ENCODE results near the gene MLLT10. TPM values are rescaled to one million over a fixed set of nuclear protein-coding genes. Genes with fewer than 3 reads are reported as not detected.

The MLLT10 gene
- 7.9 TPM in 2 replicates for total RNA-seq (2014; rRNA removed; shearing (Covaris generic))

GRCh38 chr10:21533467-21534279, at the start of gene MLLT10:
MLLT10 (plus strand) TSS chr10:21534232; CDS start chr10:21534645, 413 bp downstream.
- peak; percentile 90 for DNase-seq (ENCODE audit: low spot score)

- no peak for DNase-seq (ENCODE audit: low spot score)
These were observed 46.4 kb upstream of the MLLT10 start for GRCh38 chr10:21487416-21488180.

- no peak for DNase-seq (ENCODE audit: low spot score)
These were observed 45.6 kb upstream of the MLLT10 start for GRCh38 chr10:21488246-21488956.

GRCh38 chr10:21488957-21489446, 45.0 kb upstream of the MLLT10 start:
- DNase-seq (ENCODE audit: low spot score) = no peak

GRCh38 chr10:21490028-21490710, 43.9 kb upstream of the MLLT10 start:
- DNase-seq (ENCODE audit: low spot score) = no peak

DNA sequence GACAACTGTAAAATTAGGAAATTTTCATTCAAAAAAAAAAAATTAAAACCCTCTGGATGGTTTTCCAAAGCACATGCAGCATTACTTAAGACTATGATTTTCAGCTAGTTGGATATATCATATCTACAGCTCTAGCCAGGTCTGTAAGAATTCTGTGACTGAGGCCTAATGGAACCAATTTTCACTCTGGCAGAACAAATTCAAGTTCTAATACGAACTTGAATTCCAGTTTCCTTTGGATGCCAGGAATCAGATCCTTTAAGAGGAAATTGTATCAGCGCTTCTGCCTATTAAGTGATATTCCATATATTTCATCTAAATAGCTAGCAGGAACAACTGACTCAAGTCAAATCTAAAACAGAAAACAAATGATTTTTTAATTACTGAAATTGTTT, 43.3 kb upstream of the MLLT10 start:
- no peak for DNase-seq (ENCODE audit: low spot score)

- DNase-seq (ENCODE audit: low spot score) = no peak
These were observed 41.6 kb upstream of the MLLT10 start for GRCh38 chr10:21492421-21492820.

- DNase-seq (ENCODE audit: low spot score) = no peak
These were observed 40.2 kb upstream of the MLLT10 start for GRCh38 chr10:21493784-21494183.

- DNase-seq (ENCODE audit: low spot score) = no peak
These were observed 39.6 kb upstream of the MLLT10 start for GRCh38 chr10:21494191-21495001.

DNA sequence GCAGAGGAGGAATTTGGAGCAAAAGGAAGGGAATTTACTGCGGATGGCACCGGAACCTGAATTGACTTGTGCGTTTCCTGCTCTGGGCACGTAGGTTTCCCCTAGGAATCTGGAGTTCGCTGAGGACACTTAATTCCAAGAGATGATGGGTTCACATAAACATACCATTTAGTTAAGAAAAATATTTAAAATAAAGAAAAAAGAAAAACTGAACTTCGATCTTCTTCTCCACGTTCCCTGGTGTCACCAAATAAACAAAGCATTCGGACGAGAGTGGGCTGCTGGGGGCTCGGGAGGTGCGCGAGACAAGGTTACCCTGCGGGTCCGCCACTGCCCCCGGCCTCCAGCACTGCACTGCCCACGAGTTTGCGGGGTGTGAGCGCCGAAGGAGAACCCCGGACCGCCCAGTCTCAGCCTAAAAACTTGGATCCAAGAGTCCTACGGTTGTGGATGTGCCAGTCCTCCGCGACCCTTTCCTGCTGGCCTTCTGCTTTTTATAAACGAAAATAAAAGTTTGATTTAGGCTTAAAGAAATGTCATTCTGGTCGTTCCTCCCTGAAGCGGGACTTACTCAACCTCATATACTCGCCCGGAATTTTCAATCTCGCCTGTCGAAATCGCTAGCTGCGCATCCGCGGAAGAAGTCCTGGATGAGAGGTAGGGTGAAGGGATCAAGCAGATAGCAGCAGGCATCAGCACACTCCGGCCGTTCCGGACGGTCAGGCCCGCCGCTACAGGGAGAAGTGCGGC, 38.9 kb upstream of the MLLT10 start:
- no peak for DNase-seq (ENCODE audit: low spot score)

GRCh38 chr10:21495752-21496342, 38.2 kb upstream of the MLLT10 start:
- DNase-seq (ENCODE audit: low spot score) = peak; percentile 62

DNA sequence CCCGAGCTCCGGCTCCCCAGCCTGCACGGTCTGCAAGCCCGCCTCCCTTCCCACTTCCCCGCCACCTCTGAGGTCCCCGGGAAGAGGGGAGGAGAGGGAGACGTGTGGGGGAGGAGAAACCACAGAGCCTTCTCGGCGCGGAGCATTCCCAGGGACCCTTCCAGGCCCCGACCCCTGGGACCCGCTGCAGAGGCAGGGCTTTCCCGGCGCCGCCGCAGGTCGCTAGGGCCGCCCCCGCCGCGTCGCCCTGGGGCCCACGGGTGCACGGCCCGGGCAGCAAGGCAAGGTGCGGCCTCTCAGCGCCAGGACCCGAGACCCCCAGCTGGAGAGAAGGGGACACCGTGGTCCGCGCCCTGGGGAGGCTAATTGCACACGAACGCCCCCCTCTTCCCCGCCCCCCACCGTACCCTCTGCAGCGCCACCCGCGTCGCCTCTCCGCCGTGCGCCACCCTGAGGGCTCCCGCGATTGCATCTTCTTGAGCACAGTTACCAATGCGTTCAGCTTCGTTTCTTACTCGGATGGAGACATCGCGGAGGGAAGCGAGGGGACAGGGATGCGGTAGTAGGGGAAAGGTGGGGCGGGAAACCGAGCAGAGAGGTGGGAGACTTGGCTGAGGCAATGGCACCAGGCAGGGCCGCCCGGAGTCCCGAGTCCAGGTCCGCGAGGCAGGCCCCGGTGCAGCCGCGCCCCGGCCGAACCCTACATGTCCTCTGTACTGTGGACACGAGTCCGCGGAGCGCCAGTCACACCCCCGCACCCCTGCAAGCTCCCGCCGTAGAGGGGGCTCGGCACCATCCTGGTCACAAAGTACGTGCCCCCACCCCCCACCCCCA, 37.5 kb upstream of the MLLT10 start:
- peak; percentile 53 for DNase-seq (ENCODE audit: low spot score)

DNA sequence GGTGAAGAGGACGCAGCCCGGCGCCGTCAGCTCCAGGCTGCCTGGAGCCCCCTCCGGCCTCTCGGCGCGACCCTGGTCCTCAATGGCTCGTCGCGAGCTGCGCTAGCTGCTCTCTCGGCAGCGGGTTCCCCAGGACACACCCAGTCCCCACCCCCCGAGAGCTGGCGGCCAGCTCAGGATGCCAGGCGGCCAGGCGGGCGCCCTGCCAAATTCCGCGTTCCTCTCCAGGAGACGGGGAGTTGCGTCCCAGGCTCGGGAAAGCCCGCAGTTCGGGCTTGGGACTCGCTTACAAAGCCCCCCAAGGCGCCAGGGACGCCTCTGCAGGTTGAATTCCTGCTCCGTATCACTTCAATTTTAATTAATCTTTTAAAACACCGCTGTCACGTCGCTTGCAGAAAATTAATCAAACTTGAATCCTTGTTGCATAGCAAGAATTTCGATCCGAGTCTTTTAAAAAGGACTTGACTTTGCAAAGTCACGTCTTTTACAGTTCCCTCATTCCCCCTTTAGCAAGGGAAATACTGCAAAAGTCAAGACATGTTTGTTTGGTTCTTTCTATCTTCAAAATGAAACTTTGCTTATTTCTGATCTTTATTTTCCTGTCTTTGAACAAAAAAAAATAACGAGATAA, 36.7 kb upstream of the MLLT10 start:
- DNase-seq (ENCODE audit: low spot score) = peak; percentile 79

GRCh38 chr10:21498377-21498776, 35.7 kb upstream of the MLLT10 start:
- DNase-seq (ENCODE audit: low spot score) = no peak

DNA sequence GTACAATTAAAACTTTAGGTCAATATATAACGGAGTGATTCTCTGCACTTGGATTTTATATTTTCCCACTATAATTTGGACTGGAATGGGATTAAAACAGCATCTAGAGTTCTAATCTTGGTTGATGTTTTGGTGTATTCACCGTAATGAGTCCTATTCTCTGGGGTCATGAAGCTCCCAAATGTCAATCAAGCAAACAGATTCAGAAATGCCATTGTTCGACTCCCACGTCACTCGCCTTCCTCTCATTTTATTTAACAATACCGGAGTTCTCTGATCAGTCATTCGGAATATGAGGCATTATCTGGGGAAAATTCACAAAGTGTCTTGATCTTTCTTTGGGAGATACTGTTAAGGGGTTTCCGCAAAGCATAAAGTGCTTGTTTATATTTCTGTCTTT, 35.0 kb upstream of the MLLT10 start:
- no peak for DNase-seq (ENCODE audit: low spot score)

DNA sequence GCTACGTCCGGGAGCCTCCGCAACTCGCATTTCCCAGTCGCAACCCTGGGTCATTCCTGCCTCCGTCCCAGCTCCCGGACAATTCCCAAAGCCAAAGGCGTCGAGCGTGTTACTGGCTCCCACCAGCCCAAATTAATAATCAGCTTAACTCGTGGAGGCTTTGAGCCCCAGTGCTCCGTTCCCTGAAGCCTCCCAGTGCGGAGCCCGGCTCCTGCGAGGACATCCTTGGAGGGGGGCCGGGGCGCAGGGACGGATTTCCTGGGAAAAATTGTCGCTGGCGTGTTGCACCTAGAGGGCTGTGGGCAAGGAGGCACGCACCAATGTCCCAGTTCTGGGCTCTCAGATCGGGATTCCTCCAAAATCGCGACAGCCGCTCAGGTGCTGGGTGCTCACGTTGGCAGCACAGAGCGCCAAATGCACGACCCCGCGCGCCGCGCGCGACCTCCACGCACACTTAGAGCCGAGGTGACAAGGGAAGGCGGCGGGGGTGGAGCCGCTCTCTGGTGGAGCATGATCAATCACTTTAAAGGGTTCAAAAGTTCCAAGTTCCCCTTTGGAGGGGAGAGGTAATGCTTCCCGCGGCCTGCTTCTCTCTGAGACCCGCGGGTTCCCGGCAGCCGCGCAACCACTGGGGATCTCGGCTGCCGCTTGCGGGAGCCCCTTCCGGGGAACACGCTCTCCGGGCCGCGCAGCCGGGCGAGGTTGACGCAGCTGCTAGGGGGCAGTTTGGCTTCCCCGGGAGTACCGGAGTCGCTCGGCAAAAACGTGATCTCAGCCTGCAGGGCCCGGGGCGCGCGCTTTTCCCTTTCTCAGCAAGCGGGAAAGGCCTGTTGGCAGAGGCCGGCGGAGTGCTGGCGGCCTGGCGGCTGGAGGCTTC, 34.1 kb upstream of the MLLT10 start:
- DNase-seq (ENCODE audit: low spot score) = no peak

- DNase-seq (ENCODE audit: low spot score) = no peak
These were observed 33.5 kb upstream of the MLLT10 start for GRCh38 chr10:21500578-21500910.
